ENCODE results near the gene ARID3C. TPM values are rescaled to one million over a fixed set of nuclear protein-coding genes. Genes with fewer than 3 reads are reported as not detected.

The ARID3C gene
- total and polyA plus RNA-seq, 10 donors: not detected

DNA sequence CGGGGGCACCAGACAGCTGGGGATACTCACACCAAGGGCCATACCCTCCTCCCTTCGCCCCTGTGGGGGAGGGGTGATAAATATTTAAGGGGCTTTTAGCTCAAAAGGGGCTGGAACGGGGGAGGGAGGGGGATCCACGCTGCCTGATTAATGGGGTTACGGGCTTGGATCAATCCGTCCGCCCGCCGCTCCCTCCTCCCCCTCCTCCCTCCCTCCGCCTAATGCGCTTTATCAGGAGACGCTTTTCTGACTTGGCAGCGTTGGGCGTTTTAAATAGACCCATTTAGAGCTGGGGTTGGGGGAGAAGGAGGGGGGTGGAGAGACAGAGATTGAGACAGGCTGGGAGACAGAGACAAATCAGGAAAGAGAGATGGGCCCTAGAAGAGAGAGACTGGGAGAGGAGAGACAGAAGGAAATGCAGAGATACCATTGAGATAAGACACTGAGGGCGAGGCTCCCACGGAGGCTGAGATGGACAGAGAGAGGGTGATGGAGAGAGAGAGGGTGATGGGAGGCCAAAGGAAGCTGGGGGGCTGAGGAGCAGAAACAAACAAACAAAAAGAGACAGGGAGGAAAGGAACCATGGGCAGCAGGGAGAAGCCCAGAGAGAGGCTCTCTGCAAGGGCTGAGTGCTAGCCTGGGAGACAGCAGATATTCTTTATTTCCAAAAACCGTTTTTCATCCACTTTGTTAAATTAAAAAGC is 49.6 kb downstream of the ARID3C start:
- intact Hi-C loops (cut with DNase I; ENCODE audit: low total_unique reads): no loop called here
- Histone ChIP-seq H3K27ac (peak overlapping the region in 3 of 8 donors; percentile 50 to 62 (median 59)), H3K9me3 (no peaks in the 10 kb centered on the region), H3K27me3 (replicated peaks in 1 of 7) (peaks cover 0 to 92% (median 28%) of the 10 kb centered on the region in 7 donors), H3K36me3 (no peaks in the 10 kb centered on the region), H3K4me3 (peak overlapping the region in 1 of 8 donors; percentile 13), H3K4me1 (peaks cover 0 to 69% (median 29%) of the 10 kb centered on the region in 6 donors)
- DNase-seq: no peak
- 18 to 30% (median 23%) methylated on average over 17 of the region's 17 CpGs for WGBS, 5 donors
- TF ChIP-seq, protein P1, sequence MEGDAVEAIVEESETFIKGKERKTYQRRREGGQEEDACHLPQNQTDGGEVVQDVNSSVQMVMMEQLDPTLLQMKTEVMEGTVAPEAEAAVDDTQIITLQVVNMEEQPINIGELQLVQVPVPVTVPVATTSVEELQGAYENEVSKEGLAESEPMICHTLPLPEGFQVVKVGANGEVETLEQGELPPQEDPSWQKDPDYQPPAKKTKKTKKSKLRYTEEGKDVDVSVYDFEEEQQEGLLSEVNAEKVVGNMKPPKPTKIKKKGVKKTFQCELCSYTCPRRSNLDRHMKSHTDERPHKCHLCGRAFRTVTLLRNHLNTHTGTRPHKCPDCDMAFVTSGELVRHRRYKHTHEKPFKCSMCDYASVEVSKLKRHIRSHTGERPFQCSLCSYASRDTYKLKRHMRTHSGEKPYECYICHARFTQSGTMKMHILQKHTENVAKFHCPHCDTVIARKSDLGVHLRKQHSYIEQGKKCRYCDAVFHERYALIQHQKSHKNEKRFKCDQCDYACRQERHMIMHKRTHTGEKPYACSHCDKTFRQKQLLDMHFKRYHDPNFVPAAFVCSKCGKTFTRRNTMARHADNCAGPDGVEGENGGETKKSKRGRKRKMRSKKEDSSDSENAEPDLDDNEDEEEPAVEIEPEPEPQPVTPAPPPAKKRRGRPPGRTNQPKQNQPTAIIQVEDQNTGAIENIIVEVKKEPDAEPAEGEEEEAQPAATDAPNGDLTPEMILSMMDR (IDR thresholded peaks at IDR 0.05 in 8 of 11, conservative IDR thresholded peaks at IDR 0.05 in 3 of 11): no peak
- TF ChIP-seq POLR2AphosphoS5 (IDR thresholded peaks at IDR 0.05): no peak
- TF ChIP-seq POLR2A (IDR thresholded peaks at IDR 0.05): no peak

DNA sequence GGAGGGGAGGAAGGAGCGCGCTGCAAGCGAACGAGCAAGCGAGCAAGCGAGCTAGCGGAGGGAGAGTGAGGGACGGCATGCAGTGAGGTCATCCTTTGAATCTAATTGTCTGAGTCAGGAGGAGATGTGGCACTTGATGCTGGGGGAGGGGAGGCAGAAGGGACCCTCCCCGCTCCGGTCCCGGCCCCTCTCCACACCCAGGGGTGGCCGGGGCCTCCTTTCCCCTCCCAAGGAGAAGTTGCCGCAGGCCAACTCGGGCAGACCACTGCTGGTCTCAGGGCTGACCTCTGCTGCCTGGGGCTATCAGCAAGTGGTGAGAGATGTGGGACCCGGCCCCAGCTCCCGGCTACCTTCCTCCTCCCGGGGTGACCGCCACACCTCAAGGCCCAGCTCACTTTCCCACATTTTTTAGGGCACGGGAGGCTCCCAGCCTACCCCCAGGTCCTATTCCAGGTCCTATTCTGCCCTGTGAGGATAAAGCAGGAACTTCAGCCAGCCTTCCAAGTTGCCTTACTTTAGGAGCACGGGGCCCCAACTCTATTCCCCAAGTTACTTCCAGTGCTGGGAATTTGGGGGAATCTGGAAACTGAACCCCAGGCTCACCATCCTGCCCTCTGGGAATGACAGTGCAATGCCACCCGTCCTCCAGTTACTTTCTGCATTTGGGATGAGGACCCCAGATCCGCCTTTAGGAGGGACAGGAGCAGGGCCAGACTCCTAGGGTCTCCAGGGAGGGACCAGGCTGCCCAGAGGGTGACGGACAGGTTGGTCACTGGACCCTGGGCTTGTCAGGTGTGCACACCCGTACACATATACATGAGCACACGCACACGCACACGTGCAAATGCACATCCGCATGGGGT is 50.4 kb downstream of the ARID3C start:
- peaks cover 0 to 92% (median 28%) of the 10 kb centered on the region in 7 donors for H3K27me3 ChIP-seq (replicated peaks in 1 of 7)
- H3K4me3 ChIP-seq: peak overlapping the region in 5 of 8 donors; percentile 9 to 58 (median 22)
- H3K27ac ChIP-seq: peak overlapping the region in 7 of 8 donors; percentile 13 to 62 (median 50)
- intact Hi-C loops (cut with DNase I; ENCODE audit: low total_unique reads): no loop called here
- H3K9me3 ChIP-seq: no peaks in the 10 kb centered on the region
- 14 to 22% (median 19%) methylated on average over 23 to 28 of the region's 28 CpGs for WGBS, 5 donors
- H3K4me1 ChIP-seq: peaks cover 0 to 77% (median 30%) of the 10 kb centered on the region in 6 donors
- H3K36me3 ChIP-seq: no peaks in the 10 kb centered on the region
- TF ChIP-seq POLR2A (IDR thresholded peaks at IDR 0.05): no peak
- TF ChIP-seq, protein P1 (IDR thresholded peaks at IDR 0.05 in 8 of 11, conservative IDR thresholded peaks at IDR 0.05 in 3 of 11): peak in 1 of 11 experiments; percentile 14
- TF ChIP-seq POLR2AphosphoS5 (IDR thresholded peaks at IDR 0.05): peak in 2 of 3 donors; percentile 13 to 34
- no peak for DNase-seq

DNA sequence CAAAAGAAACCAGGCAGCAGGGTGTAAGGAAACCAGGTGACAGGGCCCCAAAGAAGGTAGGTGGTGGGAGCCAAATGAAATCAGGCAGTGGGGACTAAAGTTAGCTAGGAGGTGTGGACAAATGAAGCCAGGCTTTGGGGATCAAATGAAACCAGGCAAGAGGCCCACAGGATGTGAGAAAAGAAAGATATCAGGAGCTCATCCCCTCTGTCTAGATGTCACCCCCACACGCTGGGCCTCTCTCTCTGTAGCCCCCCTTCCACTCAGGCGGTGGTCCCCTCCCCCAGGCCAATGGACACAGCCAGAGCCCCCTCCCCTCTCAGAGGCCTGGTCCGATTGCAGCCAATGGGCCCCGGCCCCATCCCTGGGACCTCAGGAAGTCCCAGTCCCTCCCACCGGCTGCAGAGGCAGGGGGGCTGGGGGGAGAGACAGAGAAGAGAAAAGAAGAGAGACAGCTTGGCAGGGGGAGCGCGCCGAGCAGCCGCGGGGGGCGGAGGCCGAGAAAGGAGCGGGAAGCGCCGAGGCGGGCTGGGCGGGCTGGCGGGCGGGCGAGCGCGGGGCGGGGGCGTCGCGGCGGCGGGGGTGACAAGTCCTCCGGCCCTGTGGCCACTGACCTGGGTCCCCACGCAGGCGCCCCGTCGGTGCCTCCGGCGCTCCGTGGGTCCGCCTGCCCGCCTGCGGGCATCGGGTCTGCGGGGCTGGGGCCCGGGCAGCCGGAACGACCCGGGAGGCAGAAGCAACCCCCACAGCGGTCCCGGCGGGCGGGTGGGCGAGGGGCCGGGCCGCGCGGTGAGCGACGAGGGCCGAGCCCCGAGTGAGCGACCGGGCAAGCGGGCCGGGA is 51.2 kb downstream of the ARID3C start:
- Histone ChIP-seq H3K9me3 (no peaks in the 10 kb centered on the region), H3K27me3 (replicated peaks in 1 of 7) (peaks cover 0 to 86% (median 28%) of the 10 kb centered on the region in 7 donors), H3K27ac (peak overlapping the region in 7 of 8 donors; percentile 13 to 62 (median 50)), H3K36me3 (no peaks in the 10 kb centered on the region), H3K4me1 (peaks cover 0 to 84% (median 31%) of the 10 kb centered on the region in 6 donors), H3K4me3 (peak overlapping the region in 5 of 8 donors; percentile 9 to 58 (median 22))
- no peak for DNase-seq
- intact Hi-C loops (cut with DNase I; ENCODE audit: low total_unique reads): no loop called here
- WGBS, 5 donors: 3 to 10% (median 4%) methylated on average over 7 to 62 of the region's 62 CpGs
- TF ChIP-seq POLR2AphosphoS5 (IDR thresholded peaks at IDR 0.05) (no peak), POLR2A (IDR thresholded peaks at IDR 0.05) (no peak)
- TF ChIP-seq, protein P1 (IDR thresholded peaks at IDR 0.05 in 8 of 11, conservative IDR thresholded peaks at IDR 0.05 in 3 of 11): no peak

All from spleen (tissue), 11 donors.